Suprapubic skin (tissue), 4 donors: ENCODE data around the gene RTN4R.

Source experiments
- CTCF ChIP-seq, 2 donors: fragments of 200-600 bp in 1 of 2; fragments of 450-650 bp in 1 of 2; sonication (generic) in 1 of 2; IDR thresholded peaks; one replicate each; pipeline ENCODE4 v1.5.1; 2016 to 2019; ENCODE audit warnings: antibody characterized with exemption in 2 of 2, mild to moderate bottlenecking in 1 of 2, moderate library complexity in 1 of 2
- EP300 ChIP-seq: sonication (generic); formaldehyde crosslinking; IDR thresholded peaks from one replicate; pipeline ENCODE4 v1.6.1; 2017; ENCODE audit warnings: antibody characterized with exemption
- POLR2A ChIP-seq, 2 donors: fragments of 450-650 bp; IDR thresholded peaks; one replicate each; pipeline ENCODE4 v1.6.1; 2017; ENCODE audit warnings: antibody characterized with exemption in 2 of 2, mild to moderate bottlenecking in 2 of 2, moderate library complexity in 2 of 2
- POLR2AphosphoS5 ChIP-seq, 3 donors: sonication (generic); formaldehyde crosslinking; IDR thresholded peaks; one replicate each; pipeline ENCODE4 v1.6.1; 2017; ENCODE audit warnings: antibody characterized with exemption in 3 of 3

GRCh38 chr22:20257212-20258020 is 10.7 kb downstream of the RTN4R start:
- TF ChIP-seq CTCF (IDR thresholded peaks at IDR 0.05) (no peak), POLR2A (IDR thresholded peaks at IDR 0.05) (no peak), POLR2AphosphoS5 (IDR thresholded peaks at IDR 0.05) (no peak), EP300 (no peak)
